ENCODE data around the gene WFIKKN2.

Gene WFIKKN2

DNA sequence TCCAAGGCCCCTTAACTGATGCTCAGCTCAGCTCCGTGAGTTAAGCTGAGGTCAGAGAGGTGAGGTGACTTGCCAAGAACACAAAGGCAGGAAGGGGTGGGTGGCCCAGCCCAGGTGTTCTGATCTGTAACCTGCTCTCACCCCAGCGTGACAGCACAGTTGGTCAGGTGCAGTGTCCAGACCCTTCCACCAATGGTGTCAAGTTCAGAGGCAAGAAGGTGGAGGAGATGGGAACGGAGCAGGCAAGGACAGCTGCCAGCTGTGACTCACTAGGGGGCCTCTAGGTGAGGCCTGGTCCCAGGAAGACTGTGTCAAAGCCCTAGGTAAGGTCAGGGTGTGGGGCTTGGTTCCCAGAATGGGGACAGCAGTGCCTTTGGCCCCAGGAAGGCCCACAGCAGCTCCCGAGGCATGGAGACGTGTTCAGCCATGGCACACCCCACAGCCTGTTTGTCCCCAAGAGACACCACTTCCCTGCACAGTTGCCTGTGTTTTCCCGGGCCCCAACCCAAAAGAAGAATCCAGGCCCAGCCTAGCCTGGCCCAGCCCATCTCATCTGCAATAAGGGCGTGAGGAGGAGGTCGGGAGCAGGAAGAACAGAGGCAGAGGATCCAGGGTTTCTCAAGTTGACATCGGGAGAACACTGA is 7.2 kb downstream of the WFIKKN2 start:
- Histone ChIP-seq H3K27me3 (replicated peaks; ENCODE audit: control insufficient read depth, insufficient read depth, low read length) (no peaks in the 10 kb centered on the region), H3K36me3 (ENCODE audit: control insufficient read depth, insufficient read depth, low read length) (no peaks in the 10 kb centered on the region), H3K4me3 (replicated peaks; ENCODE audit: low read depth, low read length) (no peak overlapping the region)
- no peak for DNase-seq (ENCODE audit: extremely low read depth, insufficient read length)
- TF ChIP-seq, protein P1, sequence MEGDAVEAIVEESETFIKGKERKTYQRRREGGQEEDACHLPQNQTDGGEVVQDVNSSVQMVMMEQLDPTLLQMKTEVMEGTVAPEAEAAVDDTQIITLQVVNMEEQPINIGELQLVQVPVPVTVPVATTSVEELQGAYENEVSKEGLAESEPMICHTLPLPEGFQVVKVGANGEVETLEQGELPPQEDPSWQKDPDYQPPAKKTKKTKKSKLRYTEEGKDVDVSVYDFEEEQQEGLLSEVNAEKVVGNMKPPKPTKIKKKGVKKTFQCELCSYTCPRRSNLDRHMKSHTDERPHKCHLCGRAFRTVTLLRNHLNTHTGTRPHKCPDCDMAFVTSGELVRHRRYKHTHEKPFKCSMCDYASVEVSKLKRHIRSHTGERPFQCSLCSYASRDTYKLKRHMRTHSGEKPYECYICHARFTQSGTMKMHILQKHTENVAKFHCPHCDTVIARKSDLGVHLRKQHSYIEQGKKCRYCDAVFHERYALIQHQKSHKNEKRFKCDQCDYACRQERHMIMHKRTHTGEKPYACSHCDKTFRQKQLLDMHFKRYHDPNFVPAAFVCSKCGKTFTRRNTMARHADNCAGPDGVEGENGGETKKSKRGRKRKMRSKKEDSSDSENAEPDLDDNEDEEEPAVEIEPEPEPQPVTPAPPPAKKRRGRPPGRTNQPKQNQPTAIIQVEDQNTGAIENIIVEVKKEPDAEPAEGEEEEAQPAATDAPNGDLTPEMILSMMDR (IDR thresholded peaks at IDR 0.05; ENCODE audit: insufficient read depth, low read length, poor library complexity, severe bottlenecking) = no peak

DNA sequence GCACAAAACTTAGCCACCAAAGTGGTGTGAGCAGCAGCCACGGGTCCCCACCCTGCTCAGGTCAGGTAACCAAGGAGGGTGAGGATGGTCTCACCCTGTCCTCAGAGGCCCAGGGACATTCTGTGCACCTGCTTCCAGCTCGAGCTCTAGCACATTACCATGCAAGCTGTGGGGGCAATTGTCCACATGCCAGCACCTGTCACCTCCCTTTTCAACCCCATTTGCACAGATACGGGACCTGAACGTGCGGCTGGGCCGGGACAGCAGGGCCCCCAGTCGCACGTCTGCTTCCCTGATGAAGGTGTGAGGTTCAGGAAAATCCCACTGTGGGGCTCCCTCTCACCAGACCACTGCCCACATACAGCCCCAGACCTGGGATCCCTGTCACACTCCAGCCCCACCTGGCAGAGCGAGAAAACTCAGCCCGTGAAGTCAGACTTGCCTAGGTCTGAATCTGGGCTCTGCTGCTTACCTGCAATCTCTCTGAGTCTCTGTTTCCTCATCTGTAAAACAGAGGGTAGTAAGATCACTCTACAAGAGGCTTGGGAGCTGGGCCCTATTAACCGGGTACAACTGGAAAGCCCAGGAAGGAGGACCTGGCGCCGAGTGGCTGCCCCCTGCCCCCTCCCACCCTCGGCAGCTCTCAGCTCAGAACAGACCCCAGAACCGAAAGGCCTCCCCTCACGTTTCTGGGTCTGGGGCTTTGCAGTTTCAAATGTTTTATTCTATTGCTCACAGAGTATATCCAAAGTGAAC is 7.9 kb downstream of the WFIKKN2 start:
- H3K4me3 ChIP-seq (replicated peaks; ENCODE audit: low read depth, low read length) = no peak overlapping the region
- no peaks in the 10 kb centered on the region for H3K36me3 ChIP-seq (ENCODE audit: control insufficient read depth, insufficient read depth, low read length)
- DNase-seq (ENCODE audit: extremely low read depth, insufficient read length) = no peak
- TF ChIP-seq, protein P1 (IDR thresholded peaks at IDR 0.05; ENCODE audit: insufficient read depth, low read length, poor library complexity, severe bottlenecking) = no peak
- H3K27me3 ChIP-seq (replicated peaks; ENCODE audit: control insufficient read depth, insufficient read depth, low read length) = no peaks in the 10 kb centered on the region

DNA sequence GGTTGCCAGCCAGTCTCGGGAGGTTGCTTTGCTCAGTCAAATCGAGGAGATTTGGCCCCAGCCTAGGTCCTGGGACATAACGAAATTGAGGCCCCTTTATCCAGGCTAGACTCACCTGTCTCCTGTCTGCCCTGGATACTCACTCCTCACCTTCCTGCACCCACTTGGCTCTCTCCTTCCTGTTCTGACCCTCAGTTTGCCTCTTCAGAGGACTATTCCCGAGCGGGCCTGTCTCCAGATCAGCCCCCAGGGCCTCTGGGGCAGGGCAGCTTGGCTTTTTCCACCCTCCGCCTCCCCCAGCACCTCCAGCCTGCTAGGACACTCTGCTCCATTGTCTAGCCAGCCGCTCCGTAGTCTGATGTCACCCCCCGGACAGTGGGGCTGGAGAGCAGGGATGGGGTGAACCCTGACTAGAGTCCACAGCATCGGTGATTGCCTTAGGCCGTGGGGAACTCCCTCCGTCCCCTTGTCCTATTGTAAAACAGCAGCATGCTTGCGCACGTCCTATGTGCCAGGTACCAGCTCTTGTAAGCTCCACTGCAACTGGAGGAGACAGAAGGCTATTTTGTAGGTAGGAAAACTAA is 8.8 kb downstream of the WFIKKN2 start:
- Histone ChIP-seq H3K4me3 (replicated peaks; ENCODE audit: low read depth, low read length) (no peak overlapping the region), H3K36me3 (ENCODE audit: control insufficient read depth, insufficient read depth, low read length) (no peaks in the 10 kb centered on the region), H3K27me3 (replicated peaks; ENCODE audit: control insufficient read depth, insufficient read depth, low read length) (no peaks in the 10 kb centered on the region)
- no peak for DNase-seq (ENCODE audit: extremely low read depth, insufficient read length)
- TF ChIP-seq, protein P1 (IDR thresholded peaks at IDR 0.05; ENCODE audit: insufficient read depth, low read length, poor library complexity, severe bottlenecking) = no peak

DNA sequence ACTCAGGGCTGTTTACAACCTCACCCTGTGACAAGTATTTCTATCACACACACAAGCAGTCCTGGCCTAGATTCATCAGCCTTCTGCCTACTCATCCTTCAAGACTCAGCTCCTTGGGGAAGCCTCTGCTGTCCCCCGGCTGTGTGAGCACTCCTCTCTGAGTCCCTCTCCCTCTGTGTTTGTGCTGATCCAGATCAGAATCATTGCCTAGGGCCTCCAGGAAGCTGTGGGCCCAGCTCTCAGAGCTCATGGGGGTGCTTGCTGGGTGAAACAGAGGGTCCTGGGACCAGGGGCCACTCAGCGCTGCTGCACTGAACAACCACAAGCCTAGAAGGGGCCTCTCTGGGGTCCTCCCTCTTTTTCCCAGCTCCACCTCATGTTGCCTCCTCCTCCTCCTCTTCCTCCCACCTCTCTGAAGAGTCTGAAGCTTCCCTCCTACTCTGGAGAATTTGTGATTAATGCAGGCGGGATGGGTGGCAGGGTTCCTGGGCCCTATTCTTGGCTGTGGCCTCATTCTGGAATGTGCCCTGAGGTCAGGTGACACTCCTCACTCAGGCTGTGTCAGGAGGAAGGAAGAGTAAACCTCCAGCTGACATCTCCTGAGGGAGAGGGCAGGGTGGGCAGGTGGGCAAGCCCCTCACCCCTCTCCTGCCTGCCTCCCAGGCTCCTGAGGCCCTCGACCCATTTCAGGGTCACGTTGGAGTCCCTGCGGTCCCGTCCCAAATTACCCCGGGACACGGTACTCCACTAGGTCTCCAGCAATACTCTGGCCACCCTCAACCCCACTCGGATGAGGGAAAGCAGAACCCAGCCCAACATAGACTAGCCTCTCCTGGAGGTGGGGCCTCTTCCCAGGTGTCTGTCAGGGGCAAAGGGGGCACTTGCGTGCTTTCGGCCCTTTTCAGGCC is 10.1 kb downstream of the WFIKKN2 start:
- Histone ChIP-seq H3K36me3 (ENCODE audit: control insufficient read depth, insufficient read depth, low read length) (no peaks in the 10 kb centered on the region), H3K27me3 (replicated peaks; ENCODE audit: control insufficient read depth, insufficient read depth, low read length) (no peaks in the 10 kb centered on the region), H3K4me3 (replicated peaks; ENCODE audit: low read depth, low read length) (no peak overlapping the region)
- TF ChIP-seq, protein P1 (IDR thresholded peaks at IDR 0.05; ENCODE audit: insufficient read depth, low read length, poor library complexity, severe bottlenecking) = no peak
- DNase-seq (ENCODE audit: extremely low read depth, insufficient read length) = no peak

DNA sequence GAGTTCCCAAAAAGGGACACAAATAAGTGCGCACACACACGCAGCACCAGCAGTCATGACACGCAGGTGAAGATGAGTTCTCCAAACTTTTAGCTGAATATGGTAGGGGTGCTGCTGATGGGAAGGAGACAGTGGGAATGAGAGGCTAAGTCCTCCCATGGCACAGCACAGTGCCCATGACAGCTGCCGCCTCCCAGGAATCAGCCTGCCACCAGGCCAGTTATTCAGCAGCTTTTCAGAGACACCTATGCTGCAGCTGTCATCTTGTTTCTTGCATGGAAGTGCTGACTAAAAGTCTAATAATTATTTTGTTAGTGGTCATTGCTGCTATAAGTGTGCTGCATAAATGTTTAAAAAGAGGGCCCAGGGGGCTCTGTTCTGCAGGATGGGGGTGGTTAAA is 12.2 kb downstream of the WFIKKN2 start:
- Histone ChIP-seq H3K27me3 (replicated peaks; ENCODE audit: control insufficient read depth, insufficient read depth, low read length) (no peaks in the 10 kb centered on the region), H3K36me3 (ENCODE audit: control insufficient read depth, insufficient read depth, low read length) (no peaks in the 10 kb centered on the region), H3K4me3 (replicated peaks; ENCODE audit: low read depth, low read length) (no peak overlapping the region)
- DNase-seq (ENCODE audit: extremely low read depth, insufficient read length) = no peak
- TF ChIP-seq, protein P1 (IDR thresholded peaks at IDR 0.05; ENCODE audit: insufficient read depth, low read length, poor library complexity, severe bottlenecking) = no peak
